Psoas muscle (tissue), 8 donors: ENCODE data around the gene ZNF10. TPM values are rescaled to one million over a fixed set of nuclear protein-coding genes. Genes with fewer than 3 reads are reported as not detected.

ENCODE experiments used
- ATAC-seq, 4 donors: fragments of 200-7000 bp; cut with Tn5 transposase; one replicate each; pipeline ENCODE4 v1.9.1; 2020; ENCODE audit warnings: moderate library complexity in 3 of 4, mild to moderate bottlenecking in 2 of 4
- DNase-seq, 2 donors: peaks; one replicate each; pipeline ENCODE4 v3.0.0-alpha.2; 2020
- H3K27ac ChIP-seq: fragments of 200-600 bp; one replicate; pipeline ENCODE4 v1.8.0; 2022
- H3K27me3 ChIP-seq, 3 donors: fragments of 200-600 bp in 1 of 3; one replicate each; pipeline versions ENCODE4 v1.6.1 to v1.8.0; 2013 to 2022; ENCODE audit warnings: low read length in 2 of 3, mild to moderate bottlenecking in 2 of 3, moderate library complexity in 1 of 3; ENCODE audit not compliant: insufficient read depth in 3 of 3
- H3K36me3 ChIP-seq, 2 donors: fragments of 200-600 bp in 1 of 2; one replicate each; pipeline versions ENCODE4 v1.6.1 to v1.8.0; 2013 to 2022; ENCODE audit warnings: low read depth in 1 of 2, mild to moderate bottlenecking in 1 of 2, moderate library complexity in 1 of 2; ENCODE audit not compliant: insufficient read depth in 1 of 2
- H3K4me1 ChIP-seq: fragments of 200-600 bp; one replicate; pipeline ENCODE4 v1.8.0; 2022
- H3K4me3 ChIP-seq: fragments of 200-600 bp; one replicate; pipeline ENCODE4 v1.8.0; 2022; ENCODE audit warnings: mild to moderate bottlenecking
- H3K9me3 ChIP-seq: fragments of 200-600 bp; one replicate; pipeline ENCODE4 v1.8.0; 2022
- WGBS, 3 donors: extraction: QIAGEN DNeasy Blood & Tissue Kit; methylation state at CpG; one replicate each; pipeline versions ENCODE4 v1.1.6 to v1.1.7; 2013; 5-methylcytosine and 5-hydroxymethylcytosine counted together
- intact Hi-C, 2 donors: fragments of 100-400 bp; cut with DNase I; formaldehyde crosslinking; loops; one replicate each; pipeline versions ENCODE4 v1.11.0 to v1.14.2; 2022
- long read RNA-seq, 2 donors: library from polyadenylated mRNA; unstranded; transcript quantifications; one replicate each; pipeline ENCODE4 v2.0.0, GENCODE V29; 2021
- polyA plus RNA-seq, 3 donors: library from polyadenylated mRNA; stranded (reverse); fragments of 200-250 nt; gene quantifications; one replicate each; pipeline ENCODE4 v1.2.3, GENCODE V29; 2013
- total RNA-seq, 4 donors: library from RNA; stranded (reverse); fragmentation: NEBNext Ultra II Directional in 2 of 4; extraction: Animal tissue kit (Norgen Biotek cat#: 25700) in 2 of 4; gene quantifications; one replicate each; pipeline versions ENCODE4 v1.2.1 to v1.2.4, GENCODE V29; 2021 to 2023
- TF ChIP-seq, protein P1 (sequence below): fragments of 200-600 bp; IDR thresholded peaks from one replicate; pipeline ENCODE4 v1.8.0; 2022; ENCODE audit warnings: antibody characterized with exemption
- donor health status: healthy with polysubstance abuse.
- donor health status: DM: no; HTN: no; CAD: no; lungs with moderate emphysema.
- donor health status: Bipolar disorder and iron deficiency.
- donor health status: healthy.
- donor health status: DM: yes; HTN: yes; CAD: no.
- donor health status: DM: no; HTN: no; CAD: no.
- donor health status: DM: no; HTN: no; CAD: no.
- donor health status: DM: yes; HTN: yes; CAD: no.

ZNF10 gene
- 1 to 10 TPM; 2.5 to 5.3 (median 3.3) TPM for total RNA-seq
- 1 to 10 TPM; 2.1 to 9.3 (median 3.0) TPM for polyA plus RNA-seq
- long read RNA-seq, donor 1, partial matches to known transcripts: 0 of 3 reads
- long read RNA-seq, donor 1, other reads (novel, unspliced or antisense): 2 of 3 reads
- long read RNA-seq, donor 2, full-length matches to known transcripts: 8 of 12 reads
- long read RNA-seq, donor 2, partial matches to known transcripts: 0 of 12 reads
- long read RNA-seq, donor 2, other reads (novel, unspliced or antisense): 4 of 12 reads

DNA sequence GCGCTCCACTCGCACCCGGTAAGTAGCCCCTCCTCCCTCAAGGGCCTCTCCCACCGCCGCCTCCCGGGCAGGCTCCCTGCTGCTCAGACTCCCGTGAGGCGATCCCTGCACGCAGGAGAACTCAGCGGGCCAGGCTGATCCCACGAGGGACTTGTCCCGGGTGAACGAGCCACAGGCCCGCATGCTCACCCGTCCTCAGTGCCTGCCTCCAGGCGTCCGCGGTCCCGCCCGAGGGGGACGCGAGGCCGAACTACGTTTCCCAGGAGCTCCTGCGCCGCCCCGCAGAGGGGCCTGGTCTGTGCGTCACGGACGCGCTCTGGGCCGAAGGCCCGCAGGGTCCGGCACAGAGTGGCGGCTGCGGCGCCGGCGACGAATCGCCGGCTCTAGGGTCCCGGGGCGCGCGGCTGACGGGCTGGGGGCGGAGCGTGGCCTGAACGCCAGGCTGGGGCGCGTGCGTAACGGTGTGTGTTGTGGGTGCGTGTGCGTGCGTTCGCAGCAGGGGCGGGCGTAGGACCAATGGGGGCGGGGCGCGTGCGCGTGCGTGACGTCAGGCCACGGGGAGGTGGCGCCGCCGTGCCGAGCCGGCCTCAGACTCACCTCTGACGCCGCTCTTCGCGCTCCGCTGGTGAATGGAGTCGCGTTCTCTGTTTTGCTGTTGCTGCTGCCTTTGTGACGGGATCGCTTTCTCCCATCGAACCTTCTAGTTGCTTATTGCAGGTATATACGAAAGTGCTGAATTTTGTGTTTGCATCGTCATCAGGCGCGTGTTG is at the start of gene ZNF10, which contains the start of gene ZNF891:
Gene ZNF10 (plus strand): TSS at position 590 of the 770 bp plus-strand sequence. CDS start 13,866 bp downstream, outside the sequence.
Gene ZNF891 (minus strand): TSS at position 237 of the 770 bp plus-strand sequence. CDS start 8,356 bp downstream, outside the sequence.
- peak within 1 kb of the TSS; percentile 75 for H3K4me3 ChIP-seq
- ATAC-seq (peak; percentile 98 to 99 (median 98)), DNase-seq (peak; percentile 96 to 98)
- TF ChIP-seq, protein P1, sequence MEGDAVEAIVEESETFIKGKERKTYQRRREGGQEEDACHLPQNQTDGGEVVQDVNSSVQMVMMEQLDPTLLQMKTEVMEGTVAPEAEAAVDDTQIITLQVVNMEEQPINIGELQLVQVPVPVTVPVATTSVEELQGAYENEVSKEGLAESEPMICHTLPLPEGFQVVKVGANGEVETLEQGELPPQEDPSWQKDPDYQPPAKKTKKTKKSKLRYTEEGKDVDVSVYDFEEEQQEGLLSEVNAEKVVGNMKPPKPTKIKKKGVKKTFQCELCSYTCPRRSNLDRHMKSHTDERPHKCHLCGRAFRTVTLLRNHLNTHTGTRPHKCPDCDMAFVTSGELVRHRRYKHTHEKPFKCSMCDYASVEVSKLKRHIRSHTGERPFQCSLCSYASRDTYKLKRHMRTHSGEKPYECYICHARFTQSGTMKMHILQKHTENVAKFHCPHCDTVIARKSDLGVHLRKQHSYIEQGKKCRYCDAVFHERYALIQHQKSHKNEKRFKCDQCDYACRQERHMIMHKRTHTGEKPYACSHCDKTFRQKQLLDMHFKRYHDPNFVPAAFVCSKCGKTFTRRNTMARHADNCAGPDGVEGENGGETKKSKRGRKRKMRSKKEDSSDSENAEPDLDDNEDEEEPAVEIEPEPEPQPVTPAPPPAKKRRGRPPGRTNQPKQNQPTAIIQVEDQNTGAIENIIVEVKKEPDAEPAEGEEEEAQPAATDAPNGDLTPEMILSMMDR: no peak
- H3K27ac ChIP-seq: peak within 1 kb of the TSS; percentile 94
- H3K9me3 ChIP-seq: peaks cover 74% of the 10 kb centered on the region
- WGBS, 3 donors: 0% methylated on average over 70 to 87 of the region's 87 CpGs
- H3K27me3 ChIP-seq: no peaks in the 10 kb centered on the region
- peaks cover 7% of the 10 kb centered on the region for H3K4me1 ChIP-seq
- H3K36me3 ChIP-seq: peaks cover 14 to 38% of the 10 kb centered on the region in 2 donors
- intact Hi-C loops: loop anchor here (2.0 to 5.0 kb wide), 5 partner anchors 49 to 363 kb away; partner anchors contain the start of genes ZNF26 (in 2 of the 2), ZNF140 (in 1 of the 2) and ZNF605 (in 1 of the 2)

GRCh38 chr12:133081159-133081780 is 49.2 kb upstream of the ZNF10 start:
- H3K36me3 ChIP-seq: peaks cover 17 to 48% of the 10 kb centered on the region in 2 donors

GRCh38 chr12:133083345-133083744 is 47.1 kb upstream of the ZNF10 start:
- no peak for DNase-seq
- Histone ChIP-seq H3K4me3 (no peak overlapping the region), H3K4me1 (peaks cover 3% of the 10 kb centered on the region), H3K9me3 (peaks cover 82% of the 10 kb centered on the region), H3K27me3 (no peaks in the 10 kb centered on the region), H3K36me3 (peaks cover 17 to 69% of the 10 kb centered on the region in 2 donors), H3K27ac (no peak overlapping the region)
- TF ChIP-seq, protein P1: no peak
- 97 to 99% (median 97%) methylated on average over 6 of the region's 6 CpGs for WGBS, 3 donors
- no peak for ATAC-seq
- intact Hi-C loops: loop anchor here (5.0 kb wide), 2 partner anchors 44 to 256 kb away; partner anchors contain the start of gene GOLGA3 (in 1 of the 2)

More at GRCh38 chr12:133081159-133081780, 49.2 kb upstream of the ZNF10 start:
- ATAC-seq (no peak), DNase-seq (no peak)
- whole genome bisulfite sequencing, 3 donors: 27 to 29% (median 28%) methylated on average over 16 to 17 of the region's 17 CpGs
- Histone ChIP-seq H3K9me3 (peaks cover 82% of the 10 kb centered on the region), H3K27me3 (no peaks in the 10 kb centered on the region), H3K4me3 (peak overlapping the region; percentile 99), H3K4me1 (peaks cover 3% of the 10 kb centered on the region), H3K27ac (peak overlapping the region; percentile 99)
- intact Hi-C loops: loop anchor here (2.0 to 5.0 kb wide), 5 partner anchors 44 to 254 kb away; partner anchors contain the start of genes GOLGA3 (in 1 of the 2), ZNF10 (in 1 of the 2), ZNF26 (in 1 of the 2) and ZNF84 (in 1 of the 2)
- TF ChIP-seq, protein P1: no peak

- intact Hi-C loops: no loop called here
- TF ChIP-seq, protein P1: no peak
- H3K4me3 ChIP-seq: no peak overlapping the region
- ATAC-seq: no peak
- H3K4me1 ChIP-seq: no peaks in the 10 kb centered on the region
- H3K27ac ChIP-seq: no peak overlapping the region
- DNase-seq: no peak
- no peaks in the 10 kb centered on the region for H3K27me3 ChIP-seq
- H3K9me3 ChIP-seq: peaks cover 99% of the 10 kb centered on the region
- H3K36me3 ChIP-seq: peaks cover 19 to 49% of the 10 kb centered on the region in 2 donors
- 97 to 99% (median 98%) methylated on average over 3 of the region's 3 CpGs for WGBS, 3 donors
These were observed 24.8 kb upstream of the ZNF10 start for GRCh38 chr12:133105620-133106019.
